22Rv1 (cell line): ENCODE results near the gene SLC7A5.

ENCODE experiments used
- H3K27ac ChIP-seq: fragments of 450-650 bp; 2 replicates; pipeline ENCODE4 v1.5.1; 2017
- ZFX ChIP-seq: fragments of 450-650 bp; IDR thresholded peaks from 2 replicates; pipeline ENCODE4 v1.6.1; 2017; ENCODE audit warnings: antibody characterized with exemption, borderline replicate concordance
- TF ChIP-seq, protein P1 (sequence below): fragments of 450-650 bp; IDR thresholded peaks from 2 replicates; pipeline ENCODE4 v1.5.1; 2017; ENCODE audit warnings: mild to moderate bottlenecking

The SLC7A5 gene

DNA sequence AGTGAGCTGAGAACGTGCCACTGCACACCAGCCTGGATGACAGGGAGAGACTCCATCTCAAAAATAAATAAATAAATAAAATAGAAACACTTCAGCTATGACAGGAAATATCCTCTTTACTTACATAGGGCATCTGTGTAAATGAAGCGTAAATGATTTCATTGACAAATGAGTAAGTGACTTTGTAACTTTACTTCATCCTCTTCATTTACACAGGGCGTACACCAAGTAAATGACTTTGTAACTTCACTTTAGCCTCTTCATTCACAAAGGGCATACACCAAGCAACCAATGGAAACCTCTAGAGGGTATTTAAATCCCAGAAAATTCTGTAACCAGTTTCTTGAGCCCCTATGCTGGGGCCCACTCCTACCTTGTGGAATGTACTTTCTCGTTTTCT lies 87.3 kb downstream of the SLC7A5 start:
- no peak overlapping the region for H3K27ac ChIP-seq
- TF ChIP-seq, protein P1, sequence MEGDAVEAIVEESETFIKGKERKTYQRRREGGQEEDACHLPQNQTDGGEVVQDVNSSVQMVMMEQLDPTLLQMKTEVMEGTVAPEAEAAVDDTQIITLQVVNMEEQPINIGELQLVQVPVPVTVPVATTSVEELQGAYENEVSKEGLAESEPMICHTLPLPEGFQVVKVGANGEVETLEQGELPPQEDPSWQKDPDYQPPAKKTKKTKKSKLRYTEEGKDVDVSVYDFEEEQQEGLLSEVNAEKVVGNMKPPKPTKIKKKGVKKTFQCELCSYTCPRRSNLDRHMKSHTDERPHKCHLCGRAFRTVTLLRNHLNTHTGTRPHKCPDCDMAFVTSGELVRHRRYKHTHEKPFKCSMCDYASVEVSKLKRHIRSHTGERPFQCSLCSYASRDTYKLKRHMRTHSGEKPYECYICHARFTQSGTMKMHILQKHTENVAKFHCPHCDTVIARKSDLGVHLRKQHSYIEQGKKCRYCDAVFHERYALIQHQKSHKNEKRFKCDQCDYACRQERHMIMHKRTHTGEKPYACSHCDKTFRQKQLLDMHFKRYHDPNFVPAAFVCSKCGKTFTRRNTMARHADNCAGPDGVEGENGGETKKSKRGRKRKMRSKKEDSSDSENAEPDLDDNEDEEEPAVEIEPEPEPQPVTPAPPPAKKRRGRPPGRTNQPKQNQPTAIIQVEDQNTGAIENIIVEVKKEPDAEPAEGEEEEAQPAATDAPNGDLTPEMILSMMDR: no peak
- no peak for TF ChIP-seq ZFX

DNA sequence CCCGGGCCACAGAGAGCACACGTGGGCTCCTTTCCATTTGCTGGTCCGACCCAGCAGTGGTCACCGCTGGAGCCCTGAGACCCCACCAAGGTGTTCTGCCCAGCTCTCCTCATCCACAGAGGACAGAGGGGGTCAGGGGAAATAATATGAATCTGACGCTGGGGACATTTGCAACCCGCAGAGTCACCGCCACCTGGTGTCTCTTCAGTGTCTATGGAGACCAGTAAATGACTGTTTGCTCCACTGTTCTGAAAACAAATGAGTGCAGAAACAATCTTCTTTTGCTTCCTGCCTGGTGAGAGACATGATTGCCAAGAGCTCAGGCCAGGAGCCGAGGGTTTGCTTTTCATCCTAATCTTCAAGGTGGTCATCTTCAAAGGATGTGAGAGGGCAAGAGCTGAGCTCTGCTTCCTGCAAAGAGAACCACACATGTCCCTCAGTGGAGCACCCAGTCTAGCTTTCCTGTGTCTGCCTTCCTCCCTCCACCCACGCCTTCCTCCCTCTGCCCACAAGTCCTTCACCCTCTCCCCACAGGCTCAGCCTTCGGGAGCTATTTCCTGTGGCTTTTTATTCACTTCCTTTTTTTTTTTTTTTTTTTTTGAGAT lies 88.8 kb downstream of the SLC7A5 start:
- TF ChIP-seq, protein P1: no peak
- no peak for TF ChIP-seq ZFX

More for the DNA sequence above, 88.8 kb downstream of the SLC7A5 start:
- H3K27ac ChIP-seq: no peak overlapping the region
